ENCODE results near the gene MBTPS2.
"Not testable (repeated sequence)": the region's sequence is repeated elsewhere in the genome, so short reads cannot be mapped to it uniquely, and the experiment has no call there.

MBTPS2 gene

DNA sequence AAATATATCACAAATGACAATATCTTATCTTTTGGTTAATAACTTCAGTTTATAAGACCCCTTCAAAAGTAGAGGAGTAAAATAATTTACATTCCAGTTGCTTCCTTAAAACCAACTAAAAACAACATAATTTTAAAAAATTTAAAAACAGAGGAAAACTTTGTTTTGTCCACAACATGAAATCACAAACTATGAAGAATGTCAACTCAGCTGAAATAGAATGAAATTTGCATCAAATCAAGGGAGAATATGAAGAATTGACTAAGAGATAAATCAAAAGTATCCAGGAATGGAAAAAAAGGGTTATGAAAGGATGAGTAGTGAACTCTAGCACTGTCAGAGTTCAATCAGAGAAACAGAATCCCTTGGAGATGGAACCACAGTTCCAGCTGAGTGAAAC, 14.2 kb downstream of the MBTPS2 start:
- FAIRE-seq (no peak), DNase-seq (ENCODE audit: insufficient read length, low spot score) (no peak)
- TF ChIP-seq, protein P1, sequence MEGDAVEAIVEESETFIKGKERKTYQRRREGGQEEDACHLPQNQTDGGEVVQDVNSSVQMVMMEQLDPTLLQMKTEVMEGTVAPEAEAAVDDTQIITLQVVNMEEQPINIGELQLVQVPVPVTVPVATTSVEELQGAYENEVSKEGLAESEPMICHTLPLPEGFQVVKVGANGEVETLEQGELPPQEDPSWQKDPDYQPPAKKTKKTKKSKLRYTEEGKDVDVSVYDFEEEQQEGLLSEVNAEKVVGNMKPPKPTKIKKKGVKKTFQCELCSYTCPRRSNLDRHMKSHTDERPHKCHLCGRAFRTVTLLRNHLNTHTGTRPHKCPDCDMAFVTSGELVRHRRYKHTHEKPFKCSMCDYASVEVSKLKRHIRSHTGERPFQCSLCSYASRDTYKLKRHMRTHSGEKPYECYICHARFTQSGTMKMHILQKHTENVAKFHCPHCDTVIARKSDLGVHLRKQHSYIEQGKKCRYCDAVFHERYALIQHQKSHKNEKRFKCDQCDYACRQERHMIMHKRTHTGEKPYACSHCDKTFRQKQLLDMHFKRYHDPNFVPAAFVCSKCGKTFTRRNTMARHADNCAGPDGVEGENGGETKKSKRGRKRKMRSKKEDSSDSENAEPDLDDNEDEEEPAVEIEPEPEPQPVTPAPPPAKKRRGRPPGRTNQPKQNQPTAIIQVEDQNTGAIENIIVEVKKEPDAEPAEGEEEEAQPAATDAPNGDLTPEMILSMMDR (IDR thresholded peaks at IDR 0.05; ENCODE audit: insufficient read depth, missing control alignments), result no peak

DNA sequence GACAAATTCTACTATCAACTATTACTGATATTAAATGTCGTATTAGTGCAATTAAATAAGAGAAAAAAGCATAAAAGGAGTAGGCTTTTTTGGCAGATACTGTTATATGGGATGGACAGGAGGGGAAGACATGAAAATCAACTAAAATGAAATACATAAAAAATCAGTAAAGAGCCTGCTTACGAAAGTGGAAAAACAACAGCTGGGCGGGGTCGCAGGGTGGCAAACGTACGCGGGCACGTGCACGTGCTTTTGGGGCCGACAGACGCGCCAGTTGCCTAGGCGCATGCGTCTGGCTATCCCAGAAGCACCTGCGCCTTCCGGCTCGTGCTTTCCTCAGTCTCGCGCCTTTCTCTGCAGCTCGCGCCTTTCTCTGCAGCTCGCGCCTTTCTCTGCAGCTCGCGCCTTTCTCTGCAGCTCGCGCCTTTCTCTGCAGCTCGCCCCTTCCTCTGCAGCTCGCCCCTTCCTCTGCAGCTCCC, 16.6 kb downstream of the MBTPS2 start, which contains the start of gene YY2:
Gene YY2, plus strand, starts transcription at position 51 of the 479 bp plus-strand sequence. CDS start 498 bp downstream, outside the sequence.
- TF ChIP-seq, protein P1 (IDR thresholded peaks at IDR 0.05; ENCODE audit: insufficient read depth, missing control alignments), result no peak
- DNase-seq (ENCODE audit: insufficient read length, low spot score) (no peak), FAIRE-seq (no peak)

DNA sequence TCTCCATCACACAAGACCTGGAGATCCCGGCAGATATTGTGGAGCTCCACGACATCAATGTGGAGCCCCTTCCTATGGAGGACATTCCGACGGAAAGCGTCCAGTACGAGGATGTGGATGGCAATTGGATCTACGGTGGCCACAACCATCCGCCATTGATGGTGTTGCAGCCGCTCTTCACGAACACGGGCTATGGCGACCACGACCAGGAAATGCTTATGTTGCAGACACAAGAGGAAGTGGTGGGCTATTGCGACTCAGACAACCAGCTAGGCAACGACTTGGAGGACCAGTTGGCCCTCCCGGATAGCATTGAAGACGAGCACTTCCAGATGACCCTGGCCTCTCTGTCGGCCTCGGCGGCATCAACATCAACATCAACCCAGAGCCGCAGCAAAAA, 17.1 kb downstream of the MBTPS2 start:
- no peak for FAIRE-seq

DNA sequence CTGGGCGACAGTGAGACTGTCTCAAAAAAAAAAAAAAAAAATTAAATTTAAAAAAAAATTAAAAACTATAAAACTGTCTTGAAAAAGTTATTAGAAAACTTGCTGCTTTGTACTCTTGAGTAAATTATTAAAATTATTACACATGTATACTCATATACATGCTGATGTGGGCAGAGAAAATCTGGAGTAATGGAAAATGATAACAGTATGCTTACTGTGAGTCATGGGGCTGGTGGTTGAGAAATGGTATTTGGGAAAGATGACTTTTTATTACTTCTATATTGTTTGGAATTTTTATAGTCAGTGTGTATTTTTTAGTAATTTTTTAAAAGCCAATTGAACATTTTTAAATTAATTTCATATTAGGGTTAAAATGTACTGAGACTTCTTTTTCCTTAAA, 23.8 kb downstream of the MBTPS2 start:
- DNase-seq (ENCODE audit: insufficient read length, low spot score) (no peak), FAIRE-seq (no peak)
- TF ChIP-seq, protein P1 (IDR thresholded peaks at IDR 0.05; ENCODE audit: insufficient read depth, missing control alignments), result no peak

More for the DNA sequence above, 17.1 kb downstream of the MBTPS2 start:
- TF ChIP-seq, protein P1 (IDR thresholded peaks at IDR 0.05; ENCODE audit: insufficient read depth, missing control alignments), result no peak
- no peak for DNase-seq (ENCODE audit: insufficient read length, low spot score)

DNA sequence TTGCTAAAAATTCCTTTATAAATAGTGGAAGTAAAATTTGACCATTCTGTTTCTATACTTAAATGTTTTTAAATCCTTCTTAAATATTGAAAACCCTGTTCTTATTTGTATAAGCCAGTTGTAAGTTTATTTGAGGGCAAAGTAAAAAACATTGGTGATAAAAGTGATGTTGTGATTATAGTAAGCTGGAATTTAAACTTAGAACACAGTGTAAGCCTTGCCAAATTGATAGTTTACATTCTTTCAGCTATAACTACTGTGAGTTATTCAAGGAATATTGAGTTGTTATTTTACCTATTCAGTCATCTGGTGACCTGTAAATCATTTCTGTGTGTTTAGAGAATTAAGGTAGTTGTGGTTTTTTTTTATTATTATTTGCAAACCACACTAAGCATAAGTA, 26.0 kb downstream of the MBTPS2 start:
- DNase-seq (ENCODE audit: insufficient read length, low spot score) (no peak), FAIRE-seq (no peak)
- TF ChIP-seq, protein P1 (IDR thresholded peaks at IDR 0.05; ENCODE audit: insufficient read depth, missing control alignments), result no peak

DNA sequence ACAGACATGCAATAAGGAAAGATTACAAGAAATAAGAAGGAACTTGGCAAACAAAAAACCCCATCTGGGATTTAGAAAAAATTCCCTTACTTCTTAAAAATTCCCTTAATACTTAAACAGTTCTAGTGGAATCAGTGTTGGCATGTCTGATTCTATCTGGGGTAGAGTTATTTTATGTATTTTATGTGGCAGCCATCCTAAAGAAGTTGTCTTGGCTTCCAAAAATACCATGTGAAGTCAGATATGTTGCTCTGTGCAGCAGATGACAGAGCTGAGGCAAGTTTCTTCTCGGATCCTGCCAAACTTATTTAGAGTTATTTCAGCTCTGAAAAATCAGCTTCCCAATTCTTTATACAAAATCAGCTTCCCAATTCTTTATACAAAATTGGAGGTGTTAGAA, 31.1 kb downstream of the MBTPS2 start:
- TF ChIP-seq, protein P1 (IDR thresholded peaks at IDR 0.05; ENCODE audit: insufficient read depth, missing control alignments), result no peak
- no peak for DNase-seq (ENCODE audit: insufficient read length, low spot score)
- FAIRE-seq, result no peak

DNA sequence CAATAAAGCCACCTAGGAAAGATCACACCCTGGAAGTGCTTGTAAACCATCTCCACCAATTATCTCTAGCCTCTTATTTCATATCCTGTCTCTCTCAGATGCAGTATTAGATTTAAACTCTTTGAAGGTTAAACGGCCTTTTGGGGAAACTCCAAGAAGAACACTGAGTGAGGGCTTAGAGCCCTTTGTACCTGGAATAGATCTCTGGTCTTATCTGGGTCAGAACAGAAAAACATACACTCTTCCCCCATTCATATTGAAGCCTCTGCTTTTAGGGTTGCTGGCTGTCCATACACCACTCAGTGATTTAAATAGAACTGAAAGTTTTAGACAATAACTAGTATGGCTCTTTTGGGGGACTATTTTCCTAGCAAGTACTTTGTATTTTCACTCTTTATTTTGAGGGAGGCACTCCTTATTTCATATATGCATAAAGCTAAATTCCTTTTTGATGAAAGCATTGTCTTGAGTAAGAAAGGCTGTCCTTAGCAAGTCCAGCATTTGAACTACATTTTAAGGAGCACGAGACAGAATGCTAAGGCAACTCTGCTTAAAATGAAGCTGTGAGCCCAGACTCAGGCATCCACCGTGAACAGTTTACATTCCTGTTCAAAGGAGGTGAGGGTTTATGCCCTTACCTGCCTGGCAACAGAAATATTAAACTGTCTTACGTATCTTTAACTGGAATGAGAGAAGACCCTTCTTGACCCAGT, 33.8 kb downstream of the MBTPS2 start:
- no peak for DNase-seq (ENCODE audit: insufficient read length, low spot score)
- TF ChIP-seq, protein P1 (IDR thresholded peaks at IDR 0.05; ENCODE audit: insufficient read depth, missing control alignments), result no peak
- no peak for FAIRE-seq

DNA sequence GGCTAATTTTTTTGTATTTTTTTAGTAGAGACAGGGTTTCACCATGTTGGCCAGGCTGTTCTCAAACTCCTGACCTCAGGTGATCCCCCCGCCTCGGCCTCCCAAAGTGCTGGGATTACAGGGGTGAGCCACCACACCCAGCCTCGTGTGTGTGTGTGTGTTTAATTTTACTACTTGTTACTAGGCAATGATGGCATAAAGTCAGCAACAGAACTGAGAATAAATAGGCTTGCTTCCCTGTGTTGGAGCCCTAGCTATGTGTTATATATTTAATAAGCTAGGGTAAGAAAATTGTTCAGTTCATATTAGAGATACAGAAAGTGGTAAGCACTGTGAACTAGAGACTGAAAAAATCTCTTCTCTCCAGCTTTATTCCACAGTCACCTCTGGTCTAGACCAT, 34.8 kb downstream of the MBTPS2 start:
- not testable (repeated sequence) for DNase-seq (ENCODE audit: insufficient read length, low spot score); FAIRE-seq

All from D721Med (cell line).